NCI-H2081 (cell line): ENCODE results near the gene NAGPA.

ENCODE experiments used
- DNase-seq, 2 experiments: peaks; one replicate each; lab custom pipeline; 2025; lab: John Stamatoyannopoulos, UW

NAGPA gene

GRCh38 chr16:5027575-5028235, 6.0 kb downstream of the NAGPA start:
- DNase-seq = no peak

- no peak for DNase-seq
Observed at GRCh38 chr16:5027086-5027485, 6.6 kb downstream of the NAGPA start.

DNA sequence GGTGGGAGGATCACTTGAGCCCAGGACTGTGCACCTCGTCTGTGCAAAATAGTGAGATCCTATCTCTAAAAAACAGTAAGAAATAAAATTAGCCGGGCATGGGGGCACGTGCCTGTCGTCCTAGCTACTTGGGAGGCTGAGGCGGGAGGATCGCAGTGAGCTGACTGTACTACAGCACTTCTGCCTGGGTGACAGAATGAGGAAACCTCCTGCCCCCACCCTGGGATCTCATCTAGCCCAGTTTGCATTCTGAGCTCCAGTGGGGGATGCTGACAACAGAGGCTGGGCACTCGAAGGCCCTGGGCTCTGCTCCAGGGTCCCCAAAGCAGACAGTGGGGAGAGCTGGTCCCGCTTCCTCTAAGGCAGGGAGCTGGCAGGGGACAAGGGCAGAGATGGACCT, 7.1 kb downstream of the NAGPA start:
- no peak for DNase-seq

GRCh38 chr16:5025171-5025632, 8.5 kb downstream of the NAGPA start:
- peak; percentile 13 to 61 for DNase-seq

GRCh38 chr16:5024632-5025031, 9.1 kb downstream of the NAGPA start:
- peak; percentile 42 to 64 for DNase-seq

DNA sequence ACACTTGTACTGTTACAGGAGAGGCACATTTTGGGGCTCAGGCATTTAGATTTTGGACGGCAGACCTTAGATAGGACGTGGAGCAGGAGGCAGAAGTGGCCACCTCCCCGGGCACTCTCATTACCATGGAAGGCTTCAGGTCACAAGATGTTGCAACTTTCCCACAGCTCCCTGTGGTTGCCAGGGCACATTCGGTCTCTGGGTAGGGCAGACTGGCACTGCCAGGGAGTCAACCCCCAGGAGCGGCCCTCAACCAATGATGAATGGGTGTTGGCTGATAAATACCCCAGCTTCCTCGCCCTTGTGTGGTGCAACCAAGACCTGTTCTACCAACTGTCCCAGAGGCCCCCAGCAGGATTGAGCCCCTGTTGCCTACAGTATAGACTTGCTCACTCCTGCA, 11.2 kb downstream of the NAGPA start:
- no peak for DNase-seq

GRCh38 chr16:5020551-5020950, 13.2 kb downstream of the NAGPA start:
- no peak for DNase-seq

GRCh38 chr16:5019775-5020174, 14.0 kb downstream of the NAGPA start:
- no peak for DNase-seq

- no peak for DNase-seq
Observed at GRCh38 chr16:5018793-5019192, 14.9 kb downstream of the NAGPA start.

GRCh38 chr16:5017678-5017969, 16.1 kb downstream of the NAGPA start:
- no peak for DNase-seq

- DNase-seq = no peak
Observed at GRCh38 chr16:5016967-5017677, 16.6 kb downstream of the NAGPA start.

DNA sequence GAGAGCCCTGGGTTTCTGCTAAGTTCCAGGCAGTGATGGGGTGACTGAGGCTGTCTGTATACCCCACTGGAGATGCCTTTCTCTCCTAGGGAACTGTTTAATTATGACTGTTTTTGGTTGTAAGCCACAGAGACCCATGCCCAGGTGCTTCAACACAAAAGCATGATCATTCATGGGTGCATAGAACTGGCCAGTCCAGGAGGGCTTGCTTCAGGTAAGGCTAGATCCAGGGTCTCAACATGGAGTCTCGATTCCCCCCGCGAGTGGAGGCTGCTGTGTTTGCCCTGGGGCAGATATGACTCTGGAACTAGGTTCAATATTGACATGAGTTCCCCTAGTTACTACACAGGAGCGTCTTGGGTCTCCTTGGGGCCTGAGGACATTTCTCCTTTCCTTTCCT, 17.8 kb downstream of the NAGPA start:
- DNase-seq = no peak

GRCh38 chr16:5015351-5015750, 18.4 kb downstream of the NAGPA start:
- no peak for DNase-seq

DNA sequence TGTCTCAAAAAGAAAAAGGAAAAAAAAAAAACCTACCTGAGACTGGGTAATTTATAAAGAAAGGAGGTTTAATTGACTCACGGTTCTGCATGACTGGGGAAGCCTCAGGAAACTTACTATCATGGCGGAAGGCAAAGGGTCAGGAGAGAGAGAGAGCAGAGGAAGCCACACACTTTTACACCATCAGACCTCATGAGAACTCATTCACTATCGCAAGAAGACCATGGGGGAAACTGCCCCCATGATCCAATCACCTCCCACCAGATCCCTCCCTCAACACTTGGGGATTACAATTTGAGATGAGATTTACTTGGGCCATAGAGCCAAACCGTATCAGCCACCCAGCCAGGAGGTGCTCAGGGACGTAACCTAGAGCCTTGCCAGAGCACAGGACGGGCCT, 20.8 kb downstream of the NAGPA start:
- DNase-seq = no peak

GRCh38 chr16:5011637-5012036, 22.1 kb downstream of the NAGPA start:
- DNase-seq = no peak

DNA sequence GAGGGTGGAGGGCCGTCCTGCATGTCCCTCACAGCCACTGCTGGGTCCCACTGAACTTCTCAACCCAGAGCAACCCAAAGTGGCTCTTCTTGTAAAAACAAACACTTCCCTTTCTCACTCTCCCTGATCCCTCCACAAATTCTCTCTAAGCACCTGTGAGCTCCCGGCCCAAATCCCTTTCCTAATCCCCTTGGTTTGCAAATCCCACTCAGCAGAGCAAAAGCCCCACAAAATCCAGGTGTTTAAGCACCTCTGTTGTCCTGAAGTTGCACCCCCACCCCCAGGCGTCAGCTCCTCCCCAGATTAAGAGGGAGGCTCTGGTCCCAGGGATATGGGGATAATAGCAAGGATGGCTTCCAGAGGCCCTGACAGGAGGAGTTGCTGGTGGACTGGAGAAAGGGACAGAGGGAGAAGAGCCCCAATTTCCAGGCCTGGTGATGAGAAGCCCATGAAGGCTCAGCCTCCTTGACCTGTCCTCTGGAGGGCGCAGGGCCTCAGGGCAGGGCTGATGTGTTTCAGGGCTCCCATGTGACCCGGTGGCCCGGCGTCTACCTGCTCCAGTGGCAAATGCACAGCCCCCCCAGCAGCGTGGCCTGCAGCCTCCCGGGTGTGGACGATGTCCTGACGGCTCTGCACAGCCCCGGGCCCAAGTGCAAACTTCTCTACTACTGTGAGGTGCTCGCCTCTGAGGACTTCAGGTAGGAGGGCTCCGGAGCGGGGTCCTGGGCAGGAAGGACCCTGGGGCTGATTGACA, 23.0 kb downstream of the NAGPA start:
- DNase-seq = no peak

- no peak for DNase-seq
Observed at GRCh38 chr16:5008311-5008731, 25.4 kb downstream of the NAGPA start.

DNA sequence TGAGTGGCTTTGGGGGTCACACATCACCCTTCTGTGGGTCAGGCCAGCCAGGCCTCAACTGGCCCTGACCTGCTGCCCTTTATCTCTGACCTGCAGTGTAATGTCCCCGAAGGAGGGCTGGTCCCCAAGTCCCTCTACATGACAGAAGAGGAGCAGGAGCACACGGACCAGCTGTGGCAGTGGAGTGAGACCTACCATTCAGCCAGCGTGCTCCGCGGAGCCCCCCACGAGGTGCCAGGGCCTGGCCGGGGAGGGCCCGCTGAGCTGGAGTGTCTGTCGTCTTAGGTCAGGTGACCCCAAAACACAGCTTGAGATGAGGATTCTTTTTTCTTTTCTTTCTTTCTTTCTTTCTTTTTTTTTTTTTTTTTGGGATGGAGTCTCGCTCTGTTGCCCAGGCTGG, 26.5 kb downstream of the NAGPA start:
- DNase-seq = no peak

DNA sequence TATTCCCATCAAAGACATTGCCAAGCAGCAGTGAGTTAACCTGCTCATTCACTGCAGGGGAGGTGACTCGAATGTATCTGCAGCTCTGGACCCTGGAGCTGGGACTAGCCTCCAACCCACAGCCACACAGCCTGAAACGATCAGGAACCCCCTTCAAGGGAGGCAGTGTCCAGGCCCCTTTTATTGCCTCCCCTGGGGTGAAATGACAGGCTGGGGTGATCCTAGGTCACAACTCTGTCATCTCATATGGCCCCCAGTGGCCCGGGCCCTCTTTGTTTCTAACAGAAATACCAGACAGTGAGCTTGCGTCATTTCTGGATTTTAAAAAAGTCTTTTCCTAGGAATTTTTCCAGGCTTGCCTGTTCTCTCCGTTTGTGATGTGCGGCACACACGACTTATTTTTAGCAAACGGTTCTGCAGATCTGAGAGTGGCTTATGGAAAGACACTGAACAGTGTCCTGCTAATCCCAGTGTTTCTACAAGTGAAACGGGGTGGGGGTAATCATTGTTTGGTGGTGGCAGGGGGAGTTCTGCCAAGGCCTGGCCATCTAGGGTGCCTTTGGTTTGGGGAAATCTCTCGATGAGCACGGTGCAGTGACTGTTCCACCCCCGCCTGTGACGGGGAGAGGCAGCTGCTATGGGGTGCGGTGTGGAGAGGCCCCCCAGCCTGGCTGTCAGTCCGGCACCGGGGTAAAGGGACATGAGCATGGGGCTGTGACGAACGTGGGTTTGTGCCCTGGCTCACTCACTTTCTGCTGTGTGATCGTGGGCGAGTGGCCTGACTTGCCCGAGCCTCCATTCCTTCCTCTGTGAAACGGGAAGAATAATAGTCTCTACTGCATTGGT, 27.2 kb downstream of the NAGPA start:
- no peak for DNase-seq

DNA sequence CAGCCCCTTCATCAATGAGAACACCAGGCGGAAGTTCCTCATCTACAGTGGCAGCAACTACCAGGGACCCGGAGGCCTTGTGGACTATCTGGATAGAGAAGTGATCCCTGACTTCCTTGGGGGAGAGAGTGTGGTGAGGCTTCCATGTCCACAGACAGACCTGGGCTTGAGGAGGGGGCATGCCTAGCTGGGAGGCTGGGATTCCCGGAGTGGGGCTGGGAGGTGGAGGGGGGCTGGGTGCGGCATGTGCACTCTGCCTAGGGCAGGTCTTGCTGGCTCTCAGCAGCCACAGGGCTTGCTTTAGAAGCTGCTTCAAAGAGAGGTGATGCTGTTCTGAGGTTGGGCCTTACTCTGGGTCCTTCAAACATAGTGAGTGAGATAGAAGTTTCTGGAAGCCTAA, 27.8 kb downstream of the NAGPA start:
- no peak for DNase-seq

- no peak for DNase-seq
Observed at GRCh38 chr16:5004311-5004710, 29.4 kb downstream of the NAGPA start.

- DNase-seq = no peak
Observed at GRCh38 chr16:5003828-5004227, 29.9 kb downstream of the NAGPA start.
